Measurements from ENCODE around the gene CACUL1. TPM values are rescaled to one million over a fixed set of nuclear protein-coding genes. Genes with fewer than 3 reads are reported as not detected.

CACUL1 gene
- total RNA-seq, 2 experiments from 2014 or later, result 18.4 to 19.2 TPM

DNA sequence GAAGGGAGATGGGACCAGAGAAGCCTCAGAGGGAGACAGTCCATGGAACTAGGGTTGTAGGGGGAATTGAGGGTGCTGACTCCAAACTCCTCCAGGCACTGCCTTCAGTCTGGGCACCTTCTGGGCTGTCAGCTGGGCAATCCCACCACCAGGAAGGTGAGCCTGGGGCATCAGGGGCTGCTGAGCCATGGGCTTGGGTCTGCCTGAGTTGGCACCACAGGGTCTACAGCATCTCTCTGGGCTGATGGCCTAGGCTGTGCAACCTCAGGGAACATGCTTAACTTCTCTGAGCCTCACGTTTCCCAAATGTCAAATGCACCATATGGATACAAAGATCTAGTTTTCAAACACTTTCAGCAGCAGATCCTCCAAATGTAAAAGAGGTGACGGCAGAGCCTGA, 112.5 kb downstream of the CACUL1 start:
- CTCF ChIA-PET, result no interaction called here
- Mint-ChIP-seq H3K4me1 (ENCODE audit: low read depth) (peaks cover 5% of the 10 kb centered on the region), H3K27ac (no peak overlapping the region), H3K4me3 (no peak overlapping the region), H3K36me3 (ENCODE audit: low read depth) (peaks cover 2% of the 10 kb centered on the region), H3K27me3 (ENCODE audit: low read depth) (no peaks in the 10 kb centered on the region), H3K9me3 (peaks cover 8% of the 10 kb centered on the region)
- intact Hi-C loops (cut with micrococcal nuclease), result no loop called here
- DNase-seq, result no peak

DNA sequence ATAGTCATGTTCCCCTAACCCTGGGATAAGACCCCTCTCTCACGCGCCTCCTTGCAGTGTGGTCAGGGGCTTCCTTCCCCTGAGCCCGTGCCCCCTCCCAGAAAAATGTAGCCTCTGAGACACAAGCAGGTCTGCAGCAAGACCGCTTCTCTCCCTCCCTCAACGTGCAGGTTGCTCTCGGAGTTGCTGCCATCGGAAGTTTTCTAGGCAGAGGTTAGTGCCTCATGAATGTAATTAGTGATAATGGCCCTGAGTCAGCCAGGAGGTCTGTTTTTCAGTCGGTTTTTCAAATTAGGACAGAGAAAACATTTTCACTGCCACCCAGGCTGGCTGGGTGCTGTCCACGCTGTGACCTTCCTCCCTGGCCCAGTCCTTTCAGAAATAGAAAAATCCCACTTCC, 116.1 kb downstream of the CACUL1 start:
- H3K36me3 Mint-ChIP-seq (ENCODE audit: low read depth), result peaks cover 2% of the 10 kb centered on the region
- CTCF ChIA-PET, result interaction anchor here (0.7 kb wide), 1 partner anchor 12 kb away, joined by 3 read pairs; no protein-coding TSS in a partner anchor
- H3K4me1 Mint-ChIP-seq (ENCODE audit: low read depth), result no peaks in the 10 kb centered on the region
- intact Hi-C loops (cut with micrococcal nuclease), result no loop called here
- H3K27ac Mint-ChIP-seq, result no peak overlapping the region
- DNase-seq, result no peak
- H3K27me3 Mint-ChIP-seq (ENCODE audit: low read depth), result no peaks in the 10 kb centered on the region
- peaks cover 8% of the 10 kb centered on the region for H3K9me3 Mint-ChIP-seq
- H3K4me3 Mint-ChIP-seq, result no peak overlapping the region

DNA sequence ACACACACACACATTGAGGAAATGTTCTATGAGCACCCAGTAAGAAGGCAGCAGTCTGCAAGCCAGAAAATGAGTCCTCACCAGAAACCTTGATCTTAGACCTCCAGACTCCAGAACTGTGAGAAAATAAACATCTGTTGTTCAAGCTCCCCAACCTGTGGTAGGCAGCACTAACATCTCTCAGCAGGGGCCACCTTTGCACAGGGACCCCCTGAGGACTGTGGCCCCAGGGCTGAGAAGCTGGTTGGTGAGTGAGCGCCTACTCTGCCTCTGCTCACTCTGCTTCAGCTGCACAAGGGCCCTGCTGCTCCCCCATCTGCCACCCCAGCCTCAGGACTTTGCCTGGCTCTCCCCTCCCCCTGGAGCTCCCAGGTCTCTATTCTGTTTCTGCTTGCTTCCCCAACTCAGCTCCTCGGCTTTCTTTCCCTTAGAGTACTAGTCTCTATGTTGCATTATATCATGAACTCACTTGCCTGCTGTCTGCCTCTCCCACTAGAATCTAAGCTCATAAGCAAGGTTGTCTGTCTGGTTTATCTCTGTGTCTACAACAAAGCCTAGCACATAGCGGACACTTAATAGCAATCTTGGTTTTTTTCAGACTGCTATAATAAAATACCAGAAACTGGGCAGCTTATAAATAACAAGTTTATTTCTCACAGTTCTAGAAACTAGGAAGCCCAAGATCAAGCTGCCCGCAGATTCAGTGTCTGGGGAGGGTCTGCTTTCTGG, 118.9 kb downstream of the CACUL1 start:
- DNase-seq, result no peak
- H3K27ac Mint-ChIP-seq, result no peak overlapping the region
- peaks cover 2% of the 10 kb centered on the region for H3K36me3 Mint-ChIP-seq (ENCODE audit: low read depth)
- peaks cover 8% of the 10 kb centered on the region for H3K9me3 Mint-ChIP-seq
- no peaks in the 10 kb centered on the region for H3K4me1 Mint-ChIP-seq (ENCODE audit: low read depth)
- CTCF ChIA-PET, result interaction anchor here (0.6 kb wide), 1 partner anchor 337 kb away, joined by 3 read pairs; no protein-coding TSS in a partner anchor
- intact Hi-C loops (cut with micrococcal nuclease), result no loop called here
- no peak overlapping the region for H3K4me3 Mint-ChIP-seq
- H3K27me3 Mint-ChIP-seq (ENCODE audit: low read depth), result no peaks in the 10 kb centered on the region

- H3K9me3 Mint-ChIP-seq, result no peaks in the 10 kb centered on the region
- CTCF ChIA-PET, result no interaction called here
- intact Hi-C loops (cut with micrococcal nuclease), result no loop called here
- H3K4me1 Mint-ChIP-seq (ENCODE audit: low read depth), result no peaks in the 10 kb centered on the region
- no peak overlapping the region for H3K27ac Mint-ChIP-seq
- no peaks in the 10 kb centered on the region for H3K36me3 Mint-ChIP-seq (ENCODE audit: low read depth)
- DNase-seq, result no peak
- H3K27me3 Mint-ChIP-seq (ENCODE audit: low read depth), result no peaks in the 10 kb centered on the region
- H3K4me3 Mint-ChIP-seq, result no peak overlapping the region
These were observed 121.0 kb downstream of the CACUL1 start for GRCh38 chr10:118633786-118634185.

DNA sequence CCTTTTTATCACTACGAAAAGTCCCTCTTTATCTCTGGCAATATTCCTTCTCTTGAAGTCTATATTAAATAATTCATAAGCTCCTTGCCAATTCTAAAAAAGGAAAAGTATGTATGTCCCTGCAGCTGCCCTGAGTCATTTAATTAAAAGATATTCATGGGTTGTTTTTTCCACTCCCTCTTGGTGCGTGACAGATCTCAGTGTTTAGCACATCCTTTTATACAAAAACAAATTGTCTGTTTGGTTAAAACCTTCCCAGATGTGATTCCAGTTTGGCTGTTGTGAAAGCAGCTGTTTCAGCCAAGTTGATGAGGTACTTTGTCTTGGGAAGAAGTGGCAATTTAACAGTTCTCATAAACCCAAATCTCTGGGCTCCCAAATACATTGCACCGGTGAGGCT, 125.6 kb downstream of the CACUL1 start:
- H3K27me3 Mint-ChIP-seq (ENCODE audit: low read depth), result no peaks in the 10 kb centered on the region
- CTCF ChIA-PET, result interaction anchor here (0.7 to 2.0 kb wide), 2 partner anchors 61 to 88 kb away, joined by 4 to 7 read pairs; no protein-coding TSS in a partner anchor
- no peak overlapping the region for H3K4me3 Mint-ChIP-seq
- H3K9me3 Mint-ChIP-seq, result no peaks in the 10 kb centered on the region
- H3K4me1 Mint-ChIP-seq (ENCODE audit: low read depth), result no peaks in the 10 kb centered on the region
- intact Hi-C loops (cut with micrococcal nuclease), result no loop called here
- no peak for DNase-seq
- no peak overlapping the region for H3K27ac Mint-ChIP-seq
- H3K36me3 Mint-ChIP-seq (ENCODE audit: low read depth), result no peaks in the 10 kb centered on the region

GRCh38 chr10:118628397-118628796, 126.4 kb downstream of the CACUL1 start:
- CTCF ChIA-PET, result interaction anchor here (1.3 kb wide), 1 partner anchor 95 kb away, joined by 3 read pairs; no protein-coding TSS in a partner anchor
- Mint-ChIP-seq H3K27ac (no peak overlapping the region), H3K27me3 (ENCODE audit: low read depth) (no peaks in the 10 kb centered on the region), H3K4me3 (no peak overlapping the region), H3K4me1 (ENCODE audit: low read depth) (no peaks in the 10 kb centered on the region), H3K9me3 (no peaks in the 10 kb centered on the region), H3K36me3 (ENCODE audit: low read depth) (no peaks in the 10 kb centered on the region)
- no peak for DNase-seq
- intact Hi-C loops (cut with micrococcal nuclease), result no loop called here

DNA sequence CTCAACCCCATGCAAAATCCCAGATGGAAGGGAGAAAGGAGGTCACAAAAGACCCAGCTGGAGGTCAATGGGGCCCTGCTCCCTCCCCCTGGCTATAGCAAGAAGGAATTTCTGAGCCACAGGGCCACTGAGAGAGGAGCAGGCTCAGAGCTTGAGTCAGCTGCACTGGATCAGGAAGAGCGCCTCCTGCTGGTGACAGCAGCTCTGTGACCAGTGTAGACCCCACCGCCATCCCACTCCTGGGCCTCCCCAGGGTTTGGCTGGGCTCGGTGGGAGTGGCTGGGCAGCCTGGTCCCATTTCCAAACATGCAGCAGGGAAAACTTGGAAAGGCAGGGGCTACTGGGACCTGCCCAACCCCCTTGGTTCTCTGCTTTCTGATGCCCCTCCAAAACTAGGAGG, 127.8 kb downstream of the CACUL1 start:
- Mint-ChIP-seq H3K36me3 (ENCODE audit: low read depth) (no peaks in the 10 kb centered on the region), H3K27me3 (ENCODE audit: low read depth) (no peaks in the 10 kb centered on the region), H3K4me1 (ENCODE audit: low read depth) (peaks cover under 1% of the 10 kb centered on the region), H3K9me3 (no peaks in the 10 kb centered on the region), H3K27ac (no peak overlapping the region), H3K4me3 (no peak overlapping the region)
- CTCF ChIA-PET, result interaction anchor here (0.5 to 1.6 kb wide), 10 partner anchors 11 to 1024 kb away, joined by 3 to 7 read pairs (median 3); partner anchors contain the start of gene BAG3
- no peak for DNase-seq
- intact Hi-C loops (cut with micrococcal nuclease), result no loop called here

Other genes with a start within 250 kb of the CACUL1 start
- not detected for gene PRLHR, start 159.3 kb downstream of the CACUL1 start, total RNA-seq

All from activated naive CD4-positive, alpha-beta T cell treated with anti-CD3 and anti-CD28 coated beads for 36 hours (primary cell).